NCI-H2171 treated with DMSO at 0.1 percent for 48 hours (cell line): ENCODE data around the gene ERGIC1.
A peak's percentile ranks its signal among the peaks of the same experiment; 100 is the strongest.

Experiments
- DNase-seq: peaks from one replicate; lab custom pipeline; 2025; lab: John Stamatoyannopoulos, UW

The ERGIC1 gene

DNA sequence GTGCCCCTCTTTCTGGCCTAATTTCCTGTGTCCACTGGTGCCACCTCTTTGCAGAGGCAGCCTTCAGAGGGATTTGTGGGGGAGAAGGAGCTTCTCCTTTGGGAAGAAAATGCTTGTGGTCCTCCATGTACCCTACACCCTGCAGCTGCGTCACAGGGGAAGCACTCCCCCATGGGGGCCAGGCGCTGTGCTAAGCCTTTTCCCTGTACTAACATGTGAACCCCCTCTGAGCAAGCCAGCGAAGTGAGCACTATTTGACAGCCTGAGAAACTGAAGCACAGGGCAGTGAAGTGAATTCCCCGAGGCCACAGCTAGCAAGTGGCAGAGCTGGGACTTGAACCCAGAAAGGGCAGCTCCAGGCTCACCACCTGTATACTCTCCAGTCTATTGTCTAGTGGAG, 32.3 kb downstream of the ERGIC1 start:
- DNase-seq, result no peak

- no peak for DNase-seq
These were observed 33.0 kb downstream of the ERGIC1 start for GRCh38 chr5:172866802-172867748.

DNA sequence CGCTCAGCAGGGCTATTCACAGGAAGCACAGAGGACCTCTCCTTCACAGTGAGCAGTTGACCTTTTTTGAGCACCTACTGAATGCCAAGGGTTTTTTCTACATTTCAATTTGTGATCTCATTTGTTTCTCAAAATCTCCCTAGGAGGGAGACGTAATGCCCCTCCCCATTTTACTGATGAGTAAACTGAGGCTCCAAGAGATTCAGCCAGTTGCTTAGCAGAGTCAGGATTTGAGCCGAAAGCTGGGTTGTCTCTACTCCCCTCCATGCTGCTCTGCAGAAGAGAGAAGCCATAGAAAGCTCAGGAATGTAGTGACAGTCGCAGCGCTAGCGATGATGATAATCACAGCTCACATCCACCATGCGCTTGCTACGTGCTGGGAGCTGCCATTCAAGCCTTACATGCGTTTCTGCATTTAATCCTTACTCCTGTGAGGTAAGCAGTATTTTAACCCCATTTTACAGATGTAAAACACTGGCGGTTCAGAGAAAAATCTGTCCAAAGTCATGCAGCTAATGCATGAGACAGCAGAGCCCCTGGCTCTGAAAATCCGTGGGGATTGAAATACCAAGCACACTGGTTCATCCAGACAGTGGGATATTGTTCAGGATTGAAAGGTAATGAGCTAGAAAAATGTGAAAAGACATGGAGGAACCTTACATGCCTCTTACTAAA, 33.8 kb downstream of the ERGIC1 start:
- no peak for DNase-seq

GRCh38 chr5:172868436-172868923, 34.4 kb downstream of the ERGIC1 start:
- DNase-seq, result no peak

DNA sequence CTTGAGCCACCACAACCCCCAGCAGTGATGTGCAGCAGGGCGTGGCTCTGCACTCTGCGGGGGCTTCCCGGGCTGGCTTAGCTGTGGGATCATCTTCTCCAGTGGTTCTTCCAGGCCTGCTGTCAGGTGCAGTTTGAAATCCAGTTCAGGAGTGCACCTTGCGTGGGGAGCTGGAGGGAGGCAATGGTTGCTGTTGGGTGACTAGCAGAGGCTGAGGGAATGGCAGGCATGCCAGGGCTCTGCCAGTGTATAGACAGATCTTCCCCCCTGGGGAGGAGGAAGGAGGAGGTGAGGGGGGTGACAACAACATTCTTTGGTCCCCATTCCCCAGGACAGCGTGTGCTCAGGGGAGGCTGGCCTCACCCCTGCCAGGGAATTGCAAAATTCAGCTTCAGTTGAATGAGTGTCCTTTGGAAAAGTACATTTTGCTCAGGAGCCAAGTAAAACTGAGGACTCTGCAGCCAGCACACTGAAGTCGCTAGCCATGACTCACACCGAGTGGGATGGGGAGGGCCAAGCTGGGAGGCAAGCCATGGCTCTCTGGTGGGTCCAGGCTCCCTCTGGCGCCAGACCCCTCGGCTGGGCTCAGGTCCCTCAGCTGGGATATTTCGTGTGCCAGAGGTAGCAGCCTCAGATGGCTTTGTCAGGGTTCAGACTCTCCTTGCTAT, 35.0 kb downstream of the ERGIC1 start:
- DNase-seq, result no peak

DNA sequence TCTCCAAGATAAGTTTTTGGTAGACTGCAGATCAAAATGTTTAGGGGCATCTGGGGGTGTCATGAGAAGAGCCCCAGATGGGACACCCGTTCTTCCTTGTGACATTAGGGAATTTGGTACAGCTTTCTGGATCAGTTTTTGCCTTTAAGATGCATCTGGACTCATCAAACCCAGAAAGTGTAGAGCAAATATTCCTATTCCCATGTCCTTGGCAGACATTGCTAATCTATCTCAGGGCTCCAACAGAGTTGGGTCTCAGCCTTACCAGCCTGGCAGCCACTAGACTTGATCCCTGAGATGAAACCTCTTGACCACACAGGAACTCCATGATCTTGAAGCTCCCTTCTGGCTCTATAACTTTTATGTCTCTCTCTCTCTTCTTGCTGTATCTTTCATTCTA, 35.6 kb downstream of the ERGIC1 start:
- no peak for DNase-seq

- DNase-seq, result no peak
These were observed 36.3 kb downstream of the ERGIC1 start for GRCh38 chr5:172870291-172870714.

GRCh38 chr5:172870715-172871461, 36.8 kb downstream of the ERGIC1 start:
- no peak for DNase-seq

- DNase-seq, result peak; percentile 40
These were observed 37.5 kb downstream of the ERGIC1 start for GRCh38 chr5:172871536-172871935.

- no peak for DNase-seq
These were observed 37.9 kb downstream of the ERGIC1 start for GRCh38 chr5:172871982-172872381.

DNA sequence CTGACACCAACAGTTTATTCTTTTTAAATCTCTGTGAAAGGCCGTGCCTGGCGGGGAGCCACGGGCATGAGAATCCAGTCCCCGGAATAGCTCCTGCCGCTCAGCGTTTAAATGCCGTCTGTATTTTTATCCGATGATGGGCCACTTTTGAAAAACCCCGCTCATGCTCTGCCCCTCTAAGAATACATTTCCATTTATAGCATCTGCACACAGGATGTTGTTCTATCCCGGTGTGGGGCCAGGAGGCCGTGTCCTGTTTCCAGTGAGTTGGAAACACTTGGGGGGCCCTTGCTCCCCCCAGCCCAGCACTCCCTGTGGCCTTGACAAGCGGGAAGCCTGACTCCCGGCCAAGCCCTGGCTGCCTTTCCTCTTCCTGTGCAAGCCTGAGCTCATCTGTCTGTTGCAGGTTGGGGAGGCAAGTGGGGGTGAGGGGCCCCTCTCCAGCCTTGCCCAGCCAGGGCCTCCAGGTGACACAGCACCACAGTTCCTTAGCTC, 39.0 kb downstream of the ERGIC1 start:
- no peak for DNase-seq

DNA sequence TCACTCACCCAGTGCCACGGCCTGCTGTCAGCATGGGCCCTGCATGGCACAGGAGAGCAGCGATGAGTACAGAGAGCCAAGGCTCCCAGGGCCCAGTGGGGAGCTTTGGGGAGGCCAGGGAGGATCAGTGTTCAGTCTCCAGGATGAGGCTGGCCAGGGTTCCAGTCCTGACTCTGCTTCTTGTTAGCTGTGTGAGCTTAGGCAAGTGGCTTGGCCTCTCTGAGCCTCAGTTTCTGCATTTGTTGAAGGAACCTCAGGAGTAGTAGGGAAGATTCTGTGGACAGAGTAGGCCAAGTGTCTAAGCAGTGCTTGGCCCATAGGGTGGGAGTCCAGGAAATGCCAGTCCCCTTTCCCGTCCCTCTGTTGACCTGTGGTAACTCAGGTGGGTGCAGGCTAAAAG, 39.5 kb downstream of the ERGIC1 start:
- DNase-seq, result no peak

DNA sequence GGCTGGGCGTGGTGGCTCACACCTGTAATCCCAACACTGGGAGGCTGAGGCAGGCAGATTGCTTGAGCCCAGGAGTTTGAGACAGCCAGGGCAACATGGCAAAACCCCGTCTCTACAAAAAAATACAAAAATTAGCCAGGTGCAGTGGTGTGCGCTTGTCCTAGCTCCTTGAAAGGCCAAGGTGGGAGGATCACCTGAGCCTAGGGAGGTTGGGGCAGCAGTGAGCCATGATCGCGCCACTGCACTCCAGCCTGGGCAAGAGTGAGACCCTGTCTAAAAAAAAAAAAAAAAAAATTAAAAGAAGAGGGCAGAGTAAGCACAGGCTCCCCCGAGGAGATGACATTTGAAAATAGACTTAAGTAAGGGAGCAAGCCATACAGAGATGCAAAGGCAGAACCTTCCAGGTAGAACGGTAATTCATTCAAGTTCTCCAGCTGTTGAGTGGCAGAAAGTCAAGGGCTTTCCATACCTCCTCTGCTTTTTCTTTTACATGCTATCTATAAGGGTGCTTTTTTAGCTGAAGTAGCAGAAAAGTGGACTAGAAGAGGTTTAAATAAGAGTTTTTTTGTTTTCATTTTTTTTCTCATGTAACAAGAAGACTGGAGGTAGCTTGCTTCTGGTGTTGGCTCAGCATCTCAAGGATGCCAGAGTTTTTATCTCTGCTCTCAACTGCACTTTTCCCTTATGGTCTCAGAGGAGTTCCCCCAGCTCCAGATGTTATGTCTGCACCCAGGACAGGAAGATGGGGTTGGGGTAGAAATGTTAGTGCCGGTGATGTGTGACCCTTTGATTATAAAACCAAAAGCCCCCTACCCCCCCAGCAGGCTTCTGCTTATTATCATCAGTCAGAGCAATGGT, 40.8 kb downstream of the ERGIC1 start:
- no peak for DNase-seq

DNA sequence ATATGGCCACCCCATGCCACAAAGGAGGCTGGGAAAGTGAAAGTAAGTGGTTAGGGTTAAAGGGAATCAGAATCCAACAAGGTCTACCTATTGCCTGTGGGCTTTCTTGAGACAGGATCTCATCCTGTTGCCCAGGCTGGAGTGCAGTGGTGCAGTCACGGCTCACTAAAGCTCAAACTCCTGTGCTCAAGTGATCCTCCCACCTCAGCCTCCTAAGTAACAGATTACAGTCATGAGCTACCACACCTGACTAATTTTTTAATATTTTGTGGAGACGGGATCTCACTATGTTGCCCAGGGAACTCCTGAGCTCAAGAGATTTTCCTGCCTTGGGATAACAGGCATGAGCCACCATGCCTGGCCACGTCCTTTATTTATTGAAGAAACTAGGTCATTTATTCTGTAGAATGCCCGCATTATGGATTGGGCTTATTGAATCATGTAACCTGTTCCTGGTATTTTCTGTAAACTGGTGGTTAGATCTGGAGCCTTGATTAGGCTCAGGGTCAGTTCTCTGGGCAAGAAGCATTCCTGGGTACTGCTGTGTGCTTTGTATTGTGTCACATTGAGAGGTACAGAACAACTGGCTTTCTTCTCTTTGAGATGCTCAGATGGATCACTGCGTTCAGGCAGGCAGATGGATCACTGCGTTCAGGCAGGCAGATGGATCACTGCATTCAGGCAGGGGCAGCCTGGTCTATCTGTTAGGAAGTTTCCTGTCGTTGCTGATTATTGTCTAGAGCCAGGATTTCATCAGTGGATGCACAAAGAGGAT, 41.6 kb downstream of the ERGIC1 start:
- peak; percentile 12 for DNase-seq

DNA sequence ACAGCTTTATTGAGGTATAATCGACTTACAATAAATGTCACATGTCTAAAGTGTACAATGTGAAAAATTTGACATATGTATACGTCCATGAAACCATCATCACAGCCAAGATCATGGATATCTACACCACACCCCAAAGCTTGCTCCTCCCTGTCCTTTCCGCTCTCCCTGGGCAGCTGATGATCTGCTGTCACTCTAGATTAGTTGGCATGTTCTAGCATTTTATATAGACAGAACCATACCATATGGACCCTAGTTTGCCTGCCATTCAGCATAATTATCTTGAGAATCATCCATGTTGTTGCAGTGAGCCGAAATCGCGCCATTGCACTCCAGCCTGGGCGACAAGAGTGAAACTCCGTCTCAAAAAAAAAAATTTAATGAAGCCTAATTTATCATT, 42.5 kb downstream of the ERGIC1 start:
- DNase-seq, result peak; percentile 18

GRCh38 chr5:172877466-172878260, 43.6 kb downstream of the ERGIC1 start:
- DNase-seq, result no peak

DNA sequence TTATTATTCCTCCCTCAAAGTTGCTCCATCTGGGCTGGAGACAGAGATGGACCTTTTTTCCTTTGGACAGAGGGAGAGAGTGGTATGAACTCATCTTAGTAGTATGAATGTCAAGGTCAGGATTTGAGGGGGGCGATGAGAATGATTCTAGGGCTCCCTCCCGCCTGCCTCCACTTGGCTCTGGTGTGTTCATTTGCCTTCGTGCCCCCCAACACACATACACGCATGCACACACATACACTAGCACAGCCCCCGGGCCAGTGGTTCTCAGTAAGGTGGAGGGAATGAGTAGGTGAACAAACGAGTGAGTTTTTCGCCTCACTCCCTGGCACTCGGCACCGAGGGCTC, 44.5 kb downstream of the ERGIC1 start:
- DNase-seq, result no peak

DNA sequence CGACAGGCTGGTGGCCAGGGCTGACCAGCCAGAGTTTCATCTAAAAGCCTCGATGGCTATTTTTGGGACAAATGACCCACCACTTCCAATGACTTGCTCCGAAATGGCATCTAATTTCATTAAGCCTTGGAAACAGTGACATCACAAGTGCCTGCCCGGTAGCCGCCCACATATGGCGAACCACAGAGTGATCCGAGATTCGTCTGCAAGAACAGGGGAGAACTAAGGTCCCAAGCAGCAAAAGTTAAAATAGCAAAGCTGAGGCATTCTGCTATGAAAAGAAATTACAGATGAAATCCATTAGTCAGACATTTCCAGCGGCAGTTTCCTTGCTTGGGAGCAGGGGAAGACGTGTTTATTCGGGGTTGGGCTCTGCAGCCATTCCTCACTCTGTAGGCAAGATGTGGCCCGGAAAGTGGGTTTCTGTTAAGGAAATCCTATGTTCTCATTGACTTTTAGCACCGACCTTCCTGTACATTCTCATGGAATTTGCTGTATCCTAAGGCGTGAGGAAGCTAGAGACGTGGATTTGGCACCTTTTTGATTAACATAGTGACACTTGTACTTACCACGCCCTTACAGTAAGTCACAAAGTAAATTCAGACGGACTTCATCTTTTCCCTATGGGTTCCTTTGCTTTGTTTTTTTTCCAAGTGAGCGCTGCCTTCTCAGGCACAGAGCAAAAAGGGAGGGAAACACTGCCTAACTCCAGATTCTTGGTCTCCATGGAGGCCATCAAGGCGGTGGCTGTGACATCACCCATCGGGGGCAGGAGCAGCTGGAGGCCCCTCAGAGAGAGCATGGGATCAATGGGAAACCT, 45.1 kb downstream of the ERGIC1 start:
- DNase-seq, result no peak
